Stomach (tissue), 4 donors: ENCODE results near the gene CD53.

Experiments used
- CTCF ChIP-seq, 7 experiments: fragments of 450-650 bp in 4 of 7; fragments of 200-600 bp in 3 of 7; sonication (generic) in 3 of 7; IDR thresholded peaks; one replicate each; pipeline ENCODE4 v1.5.1; 2016 to 2019; ENCODE audit warnings: antibody characterized with exemption in 7 of 7, control low read depth in 2 of 7, mild to moderate bottlenecking in 1 of 7
- POLR2AphosphoS5 ChIP-seq, 3 donors: sonication (generic); formaldehyde crosslinking; IDR thresholded peaks; one replicate each; pipeline ENCODE4 v1.6.1; 2016; ENCODE audit warnings: antibody characterized with exemption in 3 of 3

GRCh38 chr1:110879758-110880606 lies 7.0 kb downstream of the CD53 start:
- peak in 2 of 3 donors; percentile 27 to 39 for TF ChIP-seq POLR2AphosphoS5 (IDR thresholded peaks at IDR 0.05)
- no peak for TF ChIP-seq CTCF (IDR thresholded peaks at IDR 0.05)
